ENCODE data around the gene MOB3B. TPM values are rescaled to one million over a fixed set of nuclear protein-coding genes. Genes with fewer than 3 reads are reported as not detected.

MOB3B gene
- total RNA-seq, 1 donor from 2014 or later: 1.4 TPM

- no peak for DNase-seq (ENCODE audit: low read depth)
- H3K27me3 ChIP-seq (ENCODE audit: control insufficient read depth, insufficient read depth, low read length): no peaks in the 10 kb centered on the region
- no peaks in the 10 kb centered on the region for H3K36me3 ChIP-seq (ENCODE audit: control insufficient read depth, insufficient read depth, low read length)
- no peak for TF ChIP-seq CTCF (IDR thresholded peaks at IDR 0.05; ENCODE audit: insufficient read depth, low read length, poor library complexity, severe bottlenecking)
- no peak overlapping the region for H3K4me3 ChIP-seq (ENCODE audit: low read depth, low read length)
These were observed 41.4 kb upstream of the MOB3B start for GRCh38 chr9:27571011-27571410.

- Histone ChIP-seq H3K27me3 (ENCODE audit: control insufficient read depth, insufficient read depth, low read length) (no peaks in the 10 kb centered on the region), H3K36me3 (ENCODE audit: control insufficient read depth, insufficient read depth, low read length) (no peaks in the 10 kb centered on the region), H3K4me3 (ENCODE audit: low read depth, low read length) (no peak overlapping the region)
- no peak for DNase-seq (ENCODE audit: low read depth)
- TF ChIP-seq CTCF (IDR thresholded peaks at IDR 0.05; ENCODE audit: insufficient read depth, low read length, poor library complexity, severe bottlenecking): no peak
These were observed 39.8 kb upstream of the MOB3B start for GRCh38 chr9:27569406-27569805.

- Histone ChIP-seq H3K36me3 (ENCODE audit: control insufficient read depth, insufficient read depth, low read length) (no peaks in the 10 kb centered on the region), H3K27me3 (ENCODE audit: control insufficient read depth, insufficient read depth, low read length) (no peaks in the 10 kb centered on the region), H3K4me3 (ENCODE audit: low read depth, low read length) (no peak overlapping the region)
- DNase-seq (ENCODE audit: low read depth): no peak
- no peak for TF ChIP-seq CTCF (IDR thresholded peaks at IDR 0.05; ENCODE audit: insufficient read depth, low read length, poor library complexity, severe bottlenecking)
These were observed 36.5 kb upstream of the MOB3B start for GRCh38 chr9:27566118-27566517.

GRCh38 chr9:27565696-27566095 lies 36.1 kb upstream of the MOB3B start:
- Histone ChIP-seq H3K36me3 (ENCODE audit: control insufficient read depth, insufficient read depth, low read length) (no peaks in the 10 kb centered on the region), H3K27me3 (ENCODE audit: control insufficient read depth, insufficient read depth, low read length) (no peaks in the 10 kb centered on the region), H3K4me3 (ENCODE audit: low read depth, low read length) (no peak overlapping the region)
- TF ChIP-seq CTCF (IDR thresholded peaks at IDR 0.05; ENCODE audit: insufficient read depth, low read length, poor library complexity, severe bottlenecking): no peak
- DNase-seq (ENCODE audit: low read depth): no peak

GRCh38 chr9:27564670-27565069 lies 35.1 kb upstream of the MOB3B start:
- no peak for TF ChIP-seq CTCF (IDR thresholded peaks at IDR 0.05; ENCODE audit: insufficient read depth, low read length, poor library complexity, severe bottlenecking)
- Histone ChIP-seq H3K27me3 (ENCODE audit: control insufficient read depth, insufficient read depth, low read length) (no peaks in the 10 kb centered on the region), H3K36me3 (ENCODE audit: control insufficient read depth, insufficient read depth, low read length) (no peaks in the 10 kb centered on the region), H3K4me3 (ENCODE audit: low read depth, low read length) (no peak overlapping the region)
- DNase-seq (ENCODE audit: low read depth): no peak

- no peak for DNase-seq (ENCODE audit: low read depth)
- H3K4me3 ChIP-seq (ENCODE audit: low read depth, low read length): no peak overlapping the region
- H3K27me3 ChIP-seq (ENCODE audit: control insufficient read depth, insufficient read depth, low read length): no peaks in the 10 kb centered on the region
- TF ChIP-seq CTCF (IDR thresholded peaks at IDR 0.05; ENCODE audit: insufficient read depth, low read length, poor library complexity, severe bottlenecking): no peak
- H3K36me3 ChIP-seq (ENCODE audit: control insufficient read depth, insufficient read depth, low read length): no peaks in the 10 kb centered on the region
These were observed 34.3 kb upstream of the MOB3B start for GRCh38 chr9:27563738-27564430.

All from kidney epithelial cell (primary cell).